GM12878 (cell line): ENCODE data around the gene ICAM2. TPM values are rescaled to one million over a fixed set of nuclear protein-coding genes. Genes with fewer than 3 reads are reported as not detected.

Experiments
- ATF2 ChIP-seq: IDR thresholded peaks from 2 replicates; pipeline ENCODE4 v1.6.1; 2012; ENCODE audit warnings: low read length, inconsistent platforms
- CHD1 ChIP-seq: IDR thresholded peaks from 2 replicates; pipeline ENCODE4 v1.6.1; 2012; ENCODE audit warnings: low read depth, low read length, improper control_type of control experiment
- EGR1 ChIP-seq, 2 experiments: IDR thresholded peaks; 1 replicate in 1 of 2; 2 replicates in 1 of 2; pipeline ENCODE4 v1.6.1; 2011 to 2012; ENCODE audit warnings: low read depth in 2 of 2, low read length in 2 of 2, borderline replicate concordance in 1 of 2, mild to moderate bottlenecking in 1 of 2, moderate library complexity in 1 of 2
- EP300 ChIP-seq, 2 experiments: fragments of 150-350 bp in 1 of 2; IDR thresholded peaks; 2 replicates each; pipeline ENCODE4 v1.6.1; 2011 to 2012; ENCODE audit warnings: low read depth in 2 of 2, low read length in 2 of 2, borderline replicate concordance in 1 of 2, improper control_type of control experiment in 1 of 2, inconsistent platforms in 1 of 2; ENCODE audit not compliant: control insufficient read depth in 1 of 2
- EZH2 ChIP-seq: IDR thresholded peaks from 2 replicates; pipeline ENCODE4 v1.6.1; 2012; ENCODE audit warnings: low read depth, mild to moderate bottlenecking, control low read depth, inconsistent platforms, low read length, borderline replicate concordance; ENCODE audit not compliant: control insufficient read depth
- IKZF1 ChIP-seq: fragments of 450-650 bp; conservative IDR thresholded peaks from 2 replicates; pipeline ENCODE4 v1.6.1; 2017; ENCODE audit warnings: antibody characterized with exemption, mild to moderate bottlenecking
- NR2C1 ChIP-seq: fragments of 450-650 bp; IDR thresholded peaks from 2 replicates; pipeline ENCODE4 v1.6.1; 2017; ENCODE audit warnings: antibody characterized with exemption, mild to moderate bottlenecking, moderate library complexity
- NR2F1 ChIP-seq: fragments of 450-650 bp; conservative IDR thresholded peaks from 2 replicates; pipeline ENCODE4 v1.6.1; 2017; ENCODE audit warnings: mild to moderate bottlenecking
- PKNOX1 ChIP-seq: fragments of 450-650 bp; IDR thresholded peaks from 2 replicates; pipeline ENCODE4 v1.6.1; 2016; ENCODE audit warnings: mild to moderate bottlenecking
- RAD21 ChIP-seq: IDR thresholded peaks from 2 replicates; pipeline ENCODE4 v1.6.1; 2011; ENCODE audit warnings: mild to moderate bottlenecking, low read depth, low read length, moderate library complexity; ENCODE audit not compliant: insufficient read depth
- RB1 ChIP-seq: fragments of 450-650 bp; formaldehyde crosslinking; IDR thresholded peaks from 2 replicates; pipeline ENCODE4 v1.6.1; 2017; ENCODE audit warnings: mild to moderate bottlenecking, borderline replicate concordance
- polyA plus RNA-seq, 11 experiments: library from polyadenylated mRNA; depleted of rRNA in 4 of 11; unstranded in 6 of 11; stranded (reverse) in 5 of 11; fragments of >200 nt; fragmentation: Nextera tagmentation in 4 of 11; fragmentation: Illumina TruSeq in 1 of 11; extraction: Ambion mirVana in 4 of 11; extraction: Trizol in 1 of 11; gene quantifications; 1 replicate in 1 of 11; 2 replicates in 10 of 11; pipeline versions ENCODE4 v1.2.1 to v1.2.3, GENCODE V29; 2011 to 2016; ENCODE audit warnings: inconsistent platforms in 2 of 11, missing spikeins in 2 of 11, low read depth in 1 of 11
- total RNA-seq, 4 experiments: library from RNA; depleted of rRNA in 3 of 4; stranded (reverse); fragments of >200 nt in 3 of 4; fragmentation: Illumina TruSeq in 1 of 4; extraction: Trizol in 1 of 4; gene quantifications; 2 replicates each; pipeline versions ENCODE4 v1.2.1 to v1.2.3, GENCODE V29; 2013 to 2021
- TF ChIP-seq, protein P1 (sequence below): IDR thresholded peaks from 2 replicates; pipeline ENCODE4 v1.6.1; 2011; ENCODE audit warnings: mild to moderate bottlenecking, low read depth, low read length, moderate library complexity; ENCODE audit not compliant: insufficient replicate concordance
- TF ChIP-seq, protein P2 (sequence below): IDR thresholded peaks from 2 replicates; pipeline ENCODE4 v1.6.1; 2012; ENCODE audit warnings: improper control_type of control experiment, low read depth, low read length; ENCODE audit not compliant: insufficient replicate concordance
- TF ChIP-seq, protein P3 (sequence below), 3 experiments: IDR thresholded peaks in 2 of 3; conservative IDR thresholded peaks in 1 of 3; 2 replicates each; pipeline ENCODE4 v1.5.1; 2011; ENCODE audit warnings: low read depth in 3 of 3, low read length in 3 of 3, mild to moderate bottlenecking in 3 of 3, control low read depth in 2 of 3, moderate library complexity in 2 of 3, inconsistent platforms in 1 of 3, mixed read lengths in 1 of 3; ENCODE audit not compliant: control insufficient read depth in 2 of 3, insufficient read depth in 1 of 3; ENCODE audit errors: extremely low read depth in 1 of 3
- TF ChIP-seq, protein P4 (sequence below): IDR thresholded peaks from 2 replicates; pipeline ENCODE4 v1.6.1; 2012; ENCODE audit warnings: low read depth, low read length, improper control_type of control experiment

Gene ICAM2
- total and polyA plus RNA-seq, 10 of the 15 experiments (the other 5 are each of a cell fraction or from before 2014, with no cell fraction given): 23.6 to 108 (median 58.1) TPM

- peak in 1 of 2 experiments; percentile 43; a peak in 1 of 4 replicates for TF ChIP-seq EP300 (IDR thresholded peaks at IDR 0.05; ENCODE audit: borderline replicate concordance in 1 of 2, control insufficient read depth in 1 of 2, low read depth in 2 of 2, low read length in 2 of 2)
- TF ChIP-seq, protein P1, sequence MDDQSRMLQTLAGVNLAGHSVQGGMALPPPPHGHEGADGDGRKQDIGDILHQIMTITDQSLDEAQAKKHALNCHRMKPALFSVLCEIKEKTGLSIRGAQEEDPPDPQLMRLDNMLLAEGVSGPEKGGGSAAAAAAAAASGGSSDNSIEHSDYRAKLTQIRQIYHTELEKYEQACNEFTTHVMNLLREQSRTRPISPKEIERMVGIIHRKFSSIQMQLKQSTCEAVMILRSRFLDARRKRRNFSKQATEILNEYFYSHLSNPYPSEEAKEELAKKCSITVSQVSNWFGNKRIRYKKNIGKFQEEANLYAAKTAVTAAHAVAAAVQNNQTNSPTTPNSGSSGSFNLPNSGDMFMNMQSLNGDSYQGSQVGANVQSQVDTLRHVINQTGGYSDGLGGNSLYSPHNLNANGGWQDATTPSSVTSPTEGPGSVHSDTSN: no peak
- TF ChIP-seq NR2C1: no peak
- TF ChIP-seq PKNOX1: peak; percentile 41; the same call in 1 of the 2 replicates
- TF ChIP-seq IKZF1: peak; percentile 84
- no peak for TF ChIP-seq EZH2
- peak; percentile 88 for TF ChIP-seq ATF2
- TF ChIP-seq NR2F1: peak; percentile 59; the same call in 1 of the 2 replicates
- TF ChIP-seq, protein P2, sequence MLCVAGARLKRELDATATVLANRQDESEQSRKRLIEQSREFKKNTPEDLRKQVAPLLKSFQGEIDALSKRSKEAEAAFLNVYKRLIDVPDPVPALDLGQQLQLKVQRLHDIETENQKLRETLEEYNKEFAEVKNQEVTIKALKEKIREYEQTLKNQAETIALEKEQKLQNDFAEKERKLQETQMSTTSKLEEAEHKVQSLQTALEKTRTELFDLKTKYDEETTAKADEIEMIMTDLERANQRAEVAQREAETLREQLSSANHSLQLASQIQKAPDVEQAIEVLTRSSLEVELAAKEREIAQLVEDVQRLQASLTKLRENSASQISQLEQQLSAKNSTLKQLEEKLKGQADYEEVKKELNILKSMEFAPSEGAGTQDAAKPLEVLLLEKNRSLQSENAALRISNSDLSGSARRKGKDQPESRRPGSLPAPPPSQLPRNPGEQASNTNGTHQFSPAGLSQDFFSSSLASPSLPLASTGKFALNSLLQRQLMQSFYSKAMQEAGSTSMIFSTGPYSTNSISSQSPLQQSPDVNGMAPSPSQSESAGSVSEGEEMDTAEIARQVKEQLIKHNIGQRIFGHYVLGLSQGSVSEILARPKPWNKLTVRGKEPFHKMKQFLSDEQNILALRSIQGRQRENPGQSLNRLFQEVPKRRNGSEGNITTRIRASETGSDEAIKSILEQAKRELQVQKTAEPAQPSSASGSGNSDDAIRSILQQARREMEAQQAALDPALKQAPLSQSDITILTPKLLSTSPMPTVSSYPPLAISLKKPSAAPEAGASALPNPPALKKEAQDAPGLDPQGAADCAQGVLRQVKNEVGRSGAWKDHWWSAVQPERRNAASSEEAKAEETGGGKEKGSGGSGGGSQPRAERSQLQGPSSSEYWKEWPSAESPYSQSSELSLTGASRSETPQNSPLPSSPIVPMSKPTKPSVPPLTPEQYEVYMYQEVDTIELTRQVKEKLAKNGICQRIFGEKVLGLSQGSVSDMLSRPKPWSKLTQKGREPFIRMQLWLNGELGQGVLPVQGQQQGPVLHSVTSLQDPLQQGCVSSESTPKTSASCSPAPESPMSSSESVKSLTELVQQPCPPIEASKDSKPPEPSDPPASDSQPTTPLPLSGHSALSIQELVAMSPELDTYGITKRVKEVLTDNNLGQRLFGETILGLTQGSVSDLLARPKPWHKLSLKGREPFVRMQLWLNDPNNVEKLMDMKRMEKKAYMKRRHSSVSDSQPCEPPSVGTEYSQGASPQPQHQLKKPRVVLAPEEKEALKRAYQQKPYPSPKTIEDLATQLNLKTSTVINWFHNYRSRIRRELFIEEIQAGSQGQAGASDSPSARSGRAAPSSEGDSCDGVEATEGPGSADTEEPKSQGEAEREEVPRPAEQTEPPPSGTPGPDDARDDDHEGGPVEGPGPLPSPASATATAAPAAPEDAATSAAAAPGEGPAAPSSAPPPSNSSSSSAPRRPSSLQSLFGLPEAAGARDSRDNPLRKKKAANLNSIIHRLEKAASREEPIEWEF: peak; percentile 93
- TF ChIP-seq, protein P3, sequence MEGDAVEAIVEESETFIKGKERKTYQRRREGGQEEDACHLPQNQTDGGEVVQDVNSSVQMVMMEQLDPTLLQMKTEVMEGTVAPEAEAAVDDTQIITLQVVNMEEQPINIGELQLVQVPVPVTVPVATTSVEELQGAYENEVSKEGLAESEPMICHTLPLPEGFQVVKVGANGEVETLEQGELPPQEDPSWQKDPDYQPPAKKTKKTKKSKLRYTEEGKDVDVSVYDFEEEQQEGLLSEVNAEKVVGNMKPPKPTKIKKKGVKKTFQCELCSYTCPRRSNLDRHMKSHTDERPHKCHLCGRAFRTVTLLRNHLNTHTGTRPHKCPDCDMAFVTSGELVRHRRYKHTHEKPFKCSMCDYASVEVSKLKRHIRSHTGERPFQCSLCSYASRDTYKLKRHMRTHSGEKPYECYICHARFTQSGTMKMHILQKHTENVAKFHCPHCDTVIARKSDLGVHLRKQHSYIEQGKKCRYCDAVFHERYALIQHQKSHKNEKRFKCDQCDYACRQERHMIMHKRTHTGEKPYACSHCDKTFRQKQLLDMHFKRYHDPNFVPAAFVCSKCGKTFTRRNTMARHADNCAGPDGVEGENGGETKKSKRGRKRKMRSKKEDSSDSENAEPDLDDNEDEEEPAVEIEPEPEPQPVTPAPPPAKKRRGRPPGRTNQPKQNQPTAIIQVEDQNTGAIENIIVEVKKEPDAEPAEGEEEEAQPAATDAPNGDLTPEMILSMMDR (IDR thresholded peaks at IDR 0.05 in 2 of 3, conservative IDR thresholded peaks at IDR 0.05 in 1 of 3; ENCODE audit: control insufficient read depth in 2 of 3, extremely low read depth in 1 of 3, insufficient read depth in 1 of 3, low read depth in 3 of 3, low read length in 3 of 3): peak in 1 of 3 experiments; percentile 13; a peak in 1 of 6 replicates
- no peak for TF ChIP-seq RB1
- TF ChIP-seq RAD21: 0 out of 2 replicates have a peak, but pooled peaks have one; percentile 13
- TF ChIP-seq CHD1: no peak
- TF ChIP-seq EGR1 (IDR thresholded peaks at IDR 0.05; ENCODE audit: borderline replicate concordance in 1 of 2, low read depth in 2 of 2, low read length in 2 of 2): no peak
- TF ChIP-seq, protein P4, sequence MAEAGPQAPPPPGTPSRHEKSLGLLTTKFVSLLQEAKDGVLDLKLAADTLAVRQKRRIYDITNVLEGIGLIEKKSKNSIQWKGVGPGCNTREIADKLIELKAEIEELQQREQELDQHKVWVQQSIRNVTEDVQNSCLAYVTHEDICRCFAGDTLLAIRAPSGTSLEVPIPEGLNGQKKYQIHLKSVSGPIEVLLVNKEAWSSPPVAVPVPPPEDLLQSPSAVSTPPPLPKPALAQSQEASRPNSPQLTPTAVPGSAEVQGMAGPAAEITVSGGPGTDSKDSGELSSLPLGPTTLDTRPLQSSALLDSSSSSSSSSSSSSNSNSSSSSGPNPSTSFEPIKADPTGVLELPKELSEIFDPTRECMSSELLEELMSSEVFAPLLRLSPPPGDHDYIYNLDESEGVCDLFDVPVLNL: no peak
These were observed 36.0 kb upstream of the ICAM2 start (continued) for GRCh38 chr17:64056269-64057005.
